Stomach (tissue), 19 donors: Measurements from ENCODE around the gene PSG5. TPM values are rescaled to one million over a fixed set of nuclear protein-coding genes. Genes with fewer than 3 reads are reported as not detected.
"Not testable (repeated sequence)": the region's sequence is repeated elsewhere in the genome, so short reads cannot be mapped to it uniquely, and the experiment has no call there.

Source experiments
- DNase-seq, 2 donors: peaks; one replicate each; pipeline versions ENCODE4 v3.0.0 to v3.0.0-alpha.2; 2013 to 2019
- H3K27ac ChIP-seq, 5 donors: fragments of 200-600 bp in 4 of 5; sonication (generic) in 4 of 5; one replicate each; pipeline ENCODE4 v1.5.1; 2013 to 2019; ENCODE audit warnings: mild to moderate bottlenecking in 1 of 5, moderate library complexity in 1 of 5
- H3K27me3 ChIP-seq, 3 donors: fragments of 200-600 bp; sonication (generic); one replicate each; pipeline ENCODE4 v1.5.1; 2017 to 2019; ENCODE audit warnings: mixed run types in 1 of 3
- H3K36me3 ChIP-seq, 4 donors: fragments of 200-600 bp; sonication (generic); 1 replicate in 3 of 4; 2 replicates in 1 of 4; pipeline ENCODE4 v1.5.1; 2016 to 2019
- H3K4me1 ChIP-seq, 4 donors: fragments of 200-600 bp; sonication (generic); one replicate each; pipeline ENCODE4 v1.5.1; 2016 to 2019
- H3K4me3 ChIP-seq, 4 donors: fragments of 200-600 bp; sonication (generic) in 3 of 4; one replicate each; pipeline ENCODE4 v1.5.1; 2016 to 2019; ENCODE audit warnings: mild to moderate bottlenecking in 1 of 4
- H3K9me3 ChIP-seq, 4 donors: fragments of 200-600 bp; sonication (generic); one replicate each; pipeline ENCODE4 v1.5.1; 2016 to 2019
- EP300 ChIP-seq: sonication (generic); formaldehyde crosslinking; IDR thresholded peaks from one replicate; pipeline ENCODE4 v1.6.1; 2017; ENCODE audit warnings: antibody characterized with exemption
- POLR2A ChIP-seq, 4 donors: fragments of 450-650 bp; IDR thresholded peaks; one replicate each; pipeline ENCODE4 v1.6.1; 2016; ENCODE audit warnings: antibody characterized with exemption in 4 of 4, control low read depth in 2 of 4, mild to moderate bottlenecking in 1 of 4, moderate library complexity in 1 of 4
- POLR2AphosphoS5 ChIP-seq, 3 donors: sonication (generic); formaldehyde crosslinking; IDR thresholded peaks; one replicate each; pipeline ENCODE4 v1.6.1; 2016; ENCODE audit warnings: antibody characterized with exemption in 3 of 3
- WGBS, 5 donors: extraction: QIAGEN DNeasy Blood & Tissue Kit in 3 of 5; methylation state at CpG; one replicate each; pipeline versions ENCODE4 v1.1.5 to v1.1.7; 2013 to 2018; 5-methylcytosine and 5-hydroxymethylcytosine counted together
- intact Hi-C: fragments of 100-400 bp; cut with DNase I; formaldehyde crosslinking; loops from one replicate; pipeline ENCODE4 v1.15.1; 2023; ENCODE audit warnings: low total_unique reads
- long read RNA-seq, 10 donors: transcript quantifications; one replicate each; lab custom pipeline, GENCODE V29; 2026
- polyA plus RNA-seq, 3 donors: library from polyadenylated mRNA; stranded (reverse); fragments of 200-250 nt; gene quantifications; one replicate each; pipeline ENCODE4 v1.2.3, GENCODE V29; 2013
- total RNA-seq, 5 donors: library from RNA; depleted of rRNA; stranded (reverse); fragments of >200 nt; gene quantifications; one replicate each; pipeline versions ENCODE4 v1.1.0 to v1.2.3, GENCODE V29; 2014 to 2016
- TF ChIP-seq, protein P1 (sequence below), 7 experiments: fragments of 450-650 bp in 4 of 7; fragments of 200-600 bp in 3 of 7; sonication (generic) in 3 of 7; IDR thresholded peaks; one replicate each; pipeline ENCODE4 v1.5.1; 2016 to 2019; ENCODE audit warnings: antibody characterized with exemption in 7 of 7, control low read depth in 2 of 7, mild to moderate bottlenecking in 1 of 7
- donor health status: healthy with polysubstance abuse.
- donor health status: Bipolar disorder and iron deficiency.
- donor health status: healthy.

Gene PSG5
- total RNA-seq (not detected), polyA plus RNA-seq (not detected)
- long read RNA-seq, donor 1, result 0 reads
- long read RNA-seq, donor 2, result 0 reads
- long read RNA-seq, donor 3, result 0 reads
- long read RNA-seq, donor 4, result 0 reads
- long read RNA-seq, donor 5, result 0 reads
- long read RNA-seq, donor 6, result 0 reads
- long read RNA-seq, donor 7, result 0 reads
- long read RNA-seq, donor 8, result 0 reads
- long read RNA-seq, donor 9, result 0 reads
- long read RNA-seq, donor 10, result 0 reads

DNA sequence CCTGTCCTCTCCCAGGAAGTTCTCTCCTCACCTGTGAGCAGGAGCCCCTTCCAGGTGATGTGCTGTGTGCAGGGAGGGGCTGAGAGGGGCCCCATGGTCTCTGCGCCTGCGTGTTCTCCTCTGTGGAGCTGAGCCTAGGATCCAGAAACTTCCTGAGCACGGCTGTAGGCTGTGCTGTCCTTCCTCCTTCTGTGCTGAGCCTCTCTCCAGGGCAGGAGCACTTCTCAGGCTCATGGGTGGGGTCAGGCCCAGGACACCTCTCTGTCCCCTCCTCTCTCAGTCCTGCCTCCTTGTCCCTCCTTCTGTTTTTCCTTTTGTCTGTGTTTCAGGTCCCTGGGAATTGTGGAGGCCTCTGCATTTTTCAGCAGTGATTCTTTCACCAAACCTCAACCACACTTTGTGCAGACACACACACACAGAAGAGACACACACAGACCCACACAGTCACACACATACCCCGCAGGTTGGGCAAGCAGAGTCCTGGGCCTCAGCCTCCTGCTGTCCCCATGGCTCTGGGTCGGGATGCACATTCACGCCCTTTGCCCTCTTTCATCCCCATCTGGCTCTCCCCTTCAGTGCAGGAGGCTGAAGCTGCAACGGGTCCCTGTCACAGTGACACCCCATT lies at the start of gene PSG5:
TSS of gene PSG5 (minus strand) at position 226 of the 625 bp plus-strand sequence. CDS start at position 95, 131 bp downstream.
- H3K4me3 ChIP-seq, DNase-seq, H3K27ac ChIP-seq, intact Hi-C loops, H3K9me3 ChIP-seq, H3K36me3 ChIP-seq, H3K27me3 ChIP-seq, H3K4me1 ChIP-seq: not testable (repeated sequence)
- 66 to 78% (median 71%) methylated on average over 7 of the region's 7 CpGs for WGBS, 5 donors

DNA sequence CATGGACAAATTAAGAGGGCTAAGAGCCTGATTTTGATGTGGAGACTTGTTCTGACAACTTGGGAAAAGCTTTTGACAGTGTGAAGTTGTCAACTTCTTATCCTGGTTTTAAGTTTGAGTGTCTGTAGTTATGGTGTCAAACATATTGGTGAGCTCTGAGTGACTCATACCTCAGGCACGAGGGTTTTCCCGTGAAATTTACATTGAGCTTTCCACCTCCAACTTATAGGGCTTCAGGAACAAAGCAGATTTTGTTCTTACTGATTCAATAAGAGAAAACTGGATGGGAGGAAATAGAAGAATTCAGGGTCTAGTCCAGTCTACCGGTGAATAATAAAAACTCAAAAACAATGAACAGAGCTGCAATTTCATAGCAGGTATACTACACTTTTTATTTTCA lies 49.4 kb upstream of the PSG5 start:
- H3K27ac ChIP-seq, H3K27me3 ChIP-seq, H3K36me3 ChIP-seq, H3K4me3 ChIP-seq, H3K4me1 ChIP-seq, intact Hi-C loops, DNase-seq: not testable (repeated sequence)
- peaks cover 0 to 16% (median 5%) of the 10 kb centered on the region in 4 donors for H3K9me3 ChIP-seq
- 61 to 76% (median 71%) methylated on average over 3 of the region's 3 CpGs; no CpG with 5 or more reads in 1 of the 5 donors for WGBS, 5 donors

DNA sequence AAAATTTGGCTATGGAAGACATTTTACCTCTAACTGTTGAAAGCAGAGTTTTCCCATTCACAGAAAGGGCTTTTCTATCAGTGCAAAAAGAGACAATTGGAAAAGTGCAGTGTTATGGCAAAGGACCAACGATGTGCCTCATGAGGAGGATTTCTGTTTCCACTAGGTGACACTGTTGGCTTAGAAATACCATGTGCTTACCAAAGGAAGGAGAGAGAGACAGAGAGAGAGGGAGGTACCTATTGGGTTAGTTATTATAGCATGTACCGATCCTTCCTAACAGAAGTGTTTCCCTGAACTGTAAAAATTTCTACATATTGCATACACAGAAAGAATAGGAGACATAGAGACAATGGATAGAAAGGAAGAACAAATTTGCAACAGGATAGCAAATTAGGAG lies 43.0 kb upstream of the PSG5 start:
- H3K9me3 ChIP-seq, result peaks cover 0 to 66% (median 39%) of the 10 kb centered on the region in 4 donors
- WGBS, 5 donors, result 63 to 82% (median 73%) methylated on average over 2 of the region's 2 CpGs; no CpG with 5 or more reads in 1 of the 5 donors
- no peak overlapping the region for H3K27ac ChIP-seq
- H3K27me3 ChIP-seq, result no peaks in the 10 kb centered on the region
- H3K36me3 ChIP-seq, result no peaks in the 10 kb centered on the region
- H3K4me1 ChIP-seq, result no peaks in the 10 kb centered on the region
- H3K4me3 ChIP-seq, result no peak overlapping the region
- TF ChIP-seq EP300, result no peak
- no peak for TF ChIP-seq POLR2A (IDR thresholded peaks at IDR 0.05)
- TF ChIP-seq, protein P1, sequence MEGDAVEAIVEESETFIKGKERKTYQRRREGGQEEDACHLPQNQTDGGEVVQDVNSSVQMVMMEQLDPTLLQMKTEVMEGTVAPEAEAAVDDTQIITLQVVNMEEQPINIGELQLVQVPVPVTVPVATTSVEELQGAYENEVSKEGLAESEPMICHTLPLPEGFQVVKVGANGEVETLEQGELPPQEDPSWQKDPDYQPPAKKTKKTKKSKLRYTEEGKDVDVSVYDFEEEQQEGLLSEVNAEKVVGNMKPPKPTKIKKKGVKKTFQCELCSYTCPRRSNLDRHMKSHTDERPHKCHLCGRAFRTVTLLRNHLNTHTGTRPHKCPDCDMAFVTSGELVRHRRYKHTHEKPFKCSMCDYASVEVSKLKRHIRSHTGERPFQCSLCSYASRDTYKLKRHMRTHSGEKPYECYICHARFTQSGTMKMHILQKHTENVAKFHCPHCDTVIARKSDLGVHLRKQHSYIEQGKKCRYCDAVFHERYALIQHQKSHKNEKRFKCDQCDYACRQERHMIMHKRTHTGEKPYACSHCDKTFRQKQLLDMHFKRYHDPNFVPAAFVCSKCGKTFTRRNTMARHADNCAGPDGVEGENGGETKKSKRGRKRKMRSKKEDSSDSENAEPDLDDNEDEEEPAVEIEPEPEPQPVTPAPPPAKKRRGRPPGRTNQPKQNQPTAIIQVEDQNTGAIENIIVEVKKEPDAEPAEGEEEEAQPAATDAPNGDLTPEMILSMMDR (IDR thresholded peaks at IDR 0.05), result no peak
- no peak for TF ChIP-seq POLR2AphosphoS5 (IDR thresholded peaks at IDR 0.05)
- intact Hi-C loops, result no loop called here
- DNase-seq, result no peak

DNA sequence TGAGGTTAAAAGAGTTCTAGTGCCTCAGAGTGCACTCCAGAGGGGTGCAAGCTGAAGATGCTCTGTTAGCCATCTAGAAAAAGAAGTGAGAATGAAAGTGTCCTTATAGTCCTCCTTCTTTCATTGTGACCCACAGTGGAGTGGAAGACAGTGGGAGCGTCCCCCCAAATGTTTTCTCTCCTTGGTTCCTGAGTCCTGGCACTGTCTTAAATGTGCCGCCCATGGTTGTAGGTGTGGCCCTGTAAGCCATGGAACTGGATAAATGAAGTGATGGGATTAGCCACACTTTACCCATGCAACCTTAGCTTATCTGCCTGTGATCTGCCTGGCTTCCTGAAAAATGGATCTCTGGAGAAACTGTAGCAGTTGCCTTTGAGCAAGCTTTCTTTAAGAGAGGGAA lies 42.4 kb upstream of the PSG5 start:
- H3K27me3 ChIP-seq, DNase-seq, H3K27ac ChIP-seq, intact Hi-C loops, H3K4me3 ChIP-seq, H3K36me3 ChIP-seq, H3K4me1 ChIP-seq: not testable (repeated sequence)
- peaks cover 0 to 67% (median 39%) of the 10 kb centered on the region in 4 donors for H3K9me3 ChIP-seq
- 77 to 80% (median 78%) methylated on average over 2 of the region's 2 CpGs; no CpG with 5 or more reads in 1 of the 5 donors for WGBS, 5 donors

DNA sequence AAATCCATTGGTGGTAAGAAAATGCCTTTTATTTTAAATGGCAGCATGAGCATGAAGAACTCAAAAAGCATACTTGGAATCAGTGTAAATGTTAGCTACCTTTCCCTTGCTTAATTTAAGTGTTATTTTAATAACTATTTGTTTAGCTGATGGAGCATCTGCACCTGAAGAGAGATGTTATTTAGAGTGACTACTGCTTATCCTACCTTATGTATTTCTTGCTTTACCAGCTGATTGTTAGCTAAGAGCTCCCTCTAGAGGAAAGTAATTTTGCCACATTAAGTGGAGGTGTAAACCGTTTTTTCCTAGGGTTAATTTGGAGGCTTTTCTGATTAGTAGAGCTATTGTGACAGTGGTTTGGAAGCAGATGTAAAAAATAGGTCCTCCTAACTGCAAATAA lies 40.6 kb upstream of the PSG5 start:
- H3K36me3 ChIP-seq, DNase-seq, H3K4me3 ChIP-seq, H3K27ac ChIP-seq, H3K4me1 ChIP-seq, intact Hi-C loops, H3K27me3 ChIP-seq: not testable (repeated sequence)
- H3K9me3 ChIP-seq, result peaks cover 0 to 67% (median 39%) of the 10 kb centered on the region in 4 donors
- 69 to 93% (median 79%) methylated on average over 1 of the region's 1 CpG; no CpG with 5 or more reads in 1 of the 5 donors for WGBS, 5 donors

DNA sequence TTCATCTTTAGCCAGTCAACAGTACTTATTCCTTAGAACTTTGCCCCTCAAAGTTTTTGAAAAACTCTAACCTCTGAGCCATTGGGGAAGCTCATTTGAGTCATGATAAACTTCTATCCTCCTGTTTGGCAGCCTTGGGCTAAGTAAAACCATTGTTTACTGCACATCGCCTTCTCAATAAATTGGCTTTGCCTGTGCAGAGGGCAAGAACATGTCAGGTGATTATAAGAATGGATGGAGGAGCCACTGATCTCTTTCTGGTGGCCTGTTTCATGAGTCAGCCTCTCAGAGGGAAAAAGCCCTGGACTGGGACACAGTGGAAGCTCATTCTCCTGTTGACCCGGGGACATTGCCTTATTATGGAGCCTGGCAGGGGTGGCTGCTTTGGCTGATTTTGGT lies 38.5 kb upstream of the PSG5 start:
- no peaks in the 10 kb centered on the region for H3K27me3 ChIP-seq
- no peaks in the 10 kb centered on the region for H3K36me3 ChIP-seq
- TF ChIP-seq EP300, result no peak
- no peak for TF ChIP-seq POLR2A (IDR thresholded peaks at IDR 0.05)
- TF ChIP-seq, protein P1 (IDR thresholded peaks at IDR 0.05), result no peak
- TF ChIP-seq POLR2AphosphoS5 (IDR thresholded peaks at IDR 0.05), result no peak
- no peak for DNase-seq
- intact Hi-C loops, result no loop called here
- 90 to 95% (median 93%) methylated on average over 2 of the region's 2 CpGs; no CpG with 5 or more reads in 1 of the 5 donors for WGBS, 5 donors
- H3K4me1 ChIP-seq, result no peaks in the 10 kb centered on the region
- H3K27ac ChIP-seq, result no peak overlapping the region
- no peak overlapping the region for H3K4me3 ChIP-seq
- H3K9me3 ChIP-seq, result peaks cover 0 to 50% (median 30%) of the 10 kb centered on the region in 4 donors

DNA sequence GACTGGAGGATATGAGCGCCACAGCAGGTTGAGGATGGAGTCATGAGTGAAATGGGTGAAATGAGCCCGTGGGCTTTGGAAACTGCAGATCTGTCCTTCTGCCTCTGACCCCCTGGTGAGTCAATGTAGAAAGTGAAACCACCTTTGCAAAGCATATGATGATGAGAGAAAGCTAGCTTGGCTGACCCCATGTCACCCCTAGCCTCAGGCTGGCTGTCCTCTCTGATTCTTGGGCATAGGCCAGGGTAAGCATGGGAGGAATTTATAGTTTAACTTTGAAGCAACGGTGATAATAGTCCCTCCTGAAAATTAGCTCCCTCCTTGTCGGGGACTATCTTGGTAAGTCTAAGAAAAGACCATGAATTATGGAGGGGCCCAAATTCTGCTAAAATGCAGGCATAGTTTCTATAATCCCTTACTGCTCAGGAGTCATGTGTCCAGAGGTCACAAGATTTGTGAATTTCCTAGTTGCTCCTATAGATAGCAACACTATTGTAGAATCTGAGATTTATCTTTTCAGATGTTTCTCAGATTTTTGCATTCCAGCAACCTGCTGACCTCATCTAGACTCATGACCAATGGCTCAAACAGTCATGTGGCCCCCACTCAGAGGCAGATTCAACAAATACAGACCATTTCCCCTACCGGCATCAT lies 38.0 kb upstream of the PSG5 start:
- H3K27me3 ChIP-seq, H3K4me3 ChIP-seq, intact Hi-C loops, DNase-seq, H3K4me1 ChIP-seq, H3K36me3 ChIP-seq, H3K27ac ChIP-seq: not testable (repeated sequence)
- peaks cover 0 to 45% (median 27%) of the 10 kb centered on the region in 4 donors for H3K9me3 ChIP-seq
- WGBS, 5 donors, result 64 to 75% (median 72%) methylated on average over 5 of the region's 5 CpGs; no CpG with 5 or more reads in 1 of the 5 donors

DNA sequence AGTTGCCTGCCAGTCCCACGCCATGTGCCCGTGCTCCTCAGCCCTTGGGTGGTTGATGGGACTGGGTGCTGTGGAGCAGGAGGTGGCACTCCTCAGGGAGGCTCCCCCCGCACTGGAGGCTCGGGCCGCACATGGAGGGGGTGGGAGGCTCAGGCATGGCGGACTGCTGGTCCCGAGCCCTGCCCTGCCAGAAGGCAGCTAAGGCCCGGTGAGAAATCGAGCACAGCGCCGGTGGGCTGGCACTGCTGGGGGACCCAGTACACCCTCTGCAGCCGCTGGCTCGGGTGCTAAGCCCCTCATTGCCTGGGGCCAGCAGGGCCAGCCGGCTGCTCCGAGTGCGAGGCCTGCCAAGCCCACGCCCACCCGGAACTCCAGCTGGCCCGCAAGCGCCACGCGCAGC lies 35.6 kb upstream of the PSG5 start:
- H3K4me1 ChIP-seq, H3K27me3 ChIP-seq, H3K4me3 ChIP-seq, H3K36me3 ChIP-seq, intact Hi-C loops, DNase-seq, H3K27ac ChIP-seq: not testable (repeated sequence)
- 91 to 95% (median 93%) methylated on average over 17 to 22 of the region's 22 CpGs; no CpG with 5 or more reads in 1 of the 5 donors for WGBS, 5 donors
- peaks cover 0 to 21% (median 5%) of the 10 kb centered on the region in 4 donors for H3K9me3 ChIP-seq

DNA sequence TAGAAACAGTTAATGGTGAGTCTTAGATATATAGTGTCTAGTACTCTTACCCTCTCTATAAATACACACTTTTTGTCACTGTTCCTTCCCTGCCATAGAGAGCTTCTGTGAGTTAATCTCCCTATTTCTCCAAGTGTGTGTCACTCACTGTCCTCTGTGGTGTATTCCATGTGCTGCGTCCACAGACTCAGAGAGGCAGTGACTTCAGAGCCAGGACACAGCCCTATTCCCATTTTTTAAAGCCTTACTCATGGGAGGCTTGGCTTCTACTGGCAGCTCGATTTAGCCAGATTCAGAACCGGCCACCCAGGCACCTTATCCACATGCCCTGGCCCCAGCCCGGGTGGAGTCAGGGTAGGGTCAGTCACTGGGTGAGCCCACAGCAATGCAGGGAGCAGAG lies 32.8 kb upstream of the PSG5 start:
- H3K9me3 ChIP-seq, H3K36me3 ChIP-seq, H3K27me3 ChIP-seq, H3K4me3 ChIP-seq, H3K4me1 ChIP-seq, H3K27ac ChIP-seq, DNase-seq, intact Hi-C loops: not testable (repeated sequence)
- 80 to 83% (median 81%) methylated on average over 4 of the region's 4 CpGs; no CpG with 5 or more reads in 1 of the 5 donors for WGBS, 5 donors
